ENCODE data around the gene GTF3C2. TPM values are rescaled to one million over a fixed set of nuclear protein-coding genes. Genes with fewer than 3 reads are reported as not detected.

GTF3C2 gene, protein sequence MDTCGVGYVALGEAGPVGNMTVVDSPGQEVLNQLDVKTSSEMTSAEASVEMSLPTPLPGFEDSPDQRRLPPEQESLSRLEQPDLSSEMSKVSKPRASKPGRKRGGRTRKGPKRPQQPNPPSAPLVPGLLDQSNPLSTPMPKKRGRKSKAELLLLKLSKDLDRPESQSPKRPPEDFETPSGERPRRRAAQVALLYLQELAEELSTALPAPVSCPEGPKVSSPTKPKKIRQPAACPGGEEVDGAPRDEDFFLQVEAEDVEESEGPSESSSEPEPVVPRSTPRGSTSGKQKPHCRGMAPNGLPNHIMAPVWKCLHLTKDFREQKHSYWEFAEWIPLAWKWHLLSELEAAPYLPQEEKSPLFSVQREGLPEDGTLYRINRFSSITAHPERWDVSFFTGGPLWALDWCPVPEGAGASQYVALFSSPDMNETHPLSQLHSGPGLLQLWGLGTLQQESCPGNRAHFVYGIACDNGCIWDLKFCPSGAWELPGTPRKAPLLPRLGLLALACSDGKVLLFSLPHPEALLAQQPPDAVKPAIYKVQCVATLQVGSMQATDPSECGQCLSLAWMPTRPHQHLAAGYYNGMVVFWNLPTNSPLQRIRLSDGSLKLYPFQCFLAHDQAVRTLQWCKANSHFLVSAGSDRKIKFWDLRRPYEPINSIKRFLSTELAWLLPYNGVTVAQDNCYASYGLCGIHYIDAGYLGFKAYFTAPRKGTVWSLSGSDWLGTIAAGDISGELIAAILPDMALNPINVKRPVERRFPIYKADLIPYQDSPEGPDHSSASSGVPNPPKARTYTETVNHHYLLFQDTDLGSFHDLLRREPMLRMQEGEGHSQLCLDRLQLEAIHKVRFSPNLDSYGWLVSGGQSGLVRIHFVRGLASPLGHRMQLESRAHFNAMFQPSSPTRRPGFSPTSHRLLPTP
- 83.8 and 85.4 TPM in 2 replicates for total RNA-seq (2022)
- Bru-seq, nascent RNA = percentile 80 among the genes with signal in this experiment
- BruChase-seq, experiment 1, labeled RNA remaining after a 6-hour chase = percentile 89 among the genes with signal in this experiment
- BruChase-seq, experiment 2, labeled RNA remaining after a 2-hour chase = percentile 88 among the genes with signal in this experiment
- long read RNA-seq, transcript GTF3C2-201 (19 exons, 3,882 nt) = major isoform, 11 of 42 reads
- long read RNA-seq, partial matches to known transcripts = 20 of 42 reads
- long read RNA-seq, other reads (novel, unspliced or antisense) = 11 of 42 reads

DNA sequence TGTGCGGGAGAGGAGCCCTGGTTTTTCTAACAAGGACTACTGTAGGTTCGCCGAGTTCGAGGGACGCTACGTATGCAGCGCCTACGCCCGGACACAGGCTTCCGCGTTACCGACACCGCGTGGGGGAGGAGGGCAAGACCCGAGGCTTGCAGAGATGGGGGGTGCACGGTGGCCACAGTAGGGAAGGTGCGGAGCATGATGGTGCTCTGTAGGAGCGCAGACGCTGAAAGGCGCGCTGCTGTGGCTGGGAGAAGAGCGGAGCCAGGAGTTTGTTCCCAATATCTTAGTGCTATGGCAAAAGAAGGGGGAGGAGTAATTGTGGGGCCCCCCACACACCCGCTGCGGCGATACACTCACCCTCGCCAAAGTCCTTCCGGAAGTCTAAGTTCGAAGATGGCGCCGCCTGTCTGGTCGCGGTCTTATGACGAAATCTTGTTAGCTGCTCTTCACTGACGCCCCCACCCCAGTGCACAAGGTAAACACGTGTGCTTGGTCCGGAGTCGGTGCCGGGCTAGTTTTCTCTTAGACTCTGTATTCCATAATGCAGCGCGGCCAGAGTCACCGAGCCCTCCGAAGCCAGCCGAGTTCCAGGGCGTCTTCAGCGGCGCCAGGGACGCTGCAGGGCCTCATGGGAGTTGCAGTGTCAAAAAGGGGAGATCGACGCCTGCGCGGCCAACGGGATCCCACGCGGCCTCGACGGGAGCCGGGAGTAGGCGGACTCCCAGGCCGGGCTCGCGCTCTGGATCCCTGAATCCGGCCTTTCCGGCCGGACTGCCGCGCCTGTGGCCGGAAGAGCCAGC lies at the start of gene GTF3C2:
Gene GTF3C2, minus strand, starts transcription at position 383 of the 800 bp plus-strand sequence. CDS start 13,210 bp downstream, outside the sequence.
- H3K27me3 Mint-ChIP-seq (ENCODE audit: unreplicated experiment) = no peaks in the 10 kb centered on the region
- H3K36me3 Mint-ChIP-seq (ENCODE audit: insufficient read depth, unreplicated experiment) = peaks cover 51% of the 10 kb centered on the region
- DNase-seq = peak; percentile 94
- TF ChIP-seq, protein P1, sequence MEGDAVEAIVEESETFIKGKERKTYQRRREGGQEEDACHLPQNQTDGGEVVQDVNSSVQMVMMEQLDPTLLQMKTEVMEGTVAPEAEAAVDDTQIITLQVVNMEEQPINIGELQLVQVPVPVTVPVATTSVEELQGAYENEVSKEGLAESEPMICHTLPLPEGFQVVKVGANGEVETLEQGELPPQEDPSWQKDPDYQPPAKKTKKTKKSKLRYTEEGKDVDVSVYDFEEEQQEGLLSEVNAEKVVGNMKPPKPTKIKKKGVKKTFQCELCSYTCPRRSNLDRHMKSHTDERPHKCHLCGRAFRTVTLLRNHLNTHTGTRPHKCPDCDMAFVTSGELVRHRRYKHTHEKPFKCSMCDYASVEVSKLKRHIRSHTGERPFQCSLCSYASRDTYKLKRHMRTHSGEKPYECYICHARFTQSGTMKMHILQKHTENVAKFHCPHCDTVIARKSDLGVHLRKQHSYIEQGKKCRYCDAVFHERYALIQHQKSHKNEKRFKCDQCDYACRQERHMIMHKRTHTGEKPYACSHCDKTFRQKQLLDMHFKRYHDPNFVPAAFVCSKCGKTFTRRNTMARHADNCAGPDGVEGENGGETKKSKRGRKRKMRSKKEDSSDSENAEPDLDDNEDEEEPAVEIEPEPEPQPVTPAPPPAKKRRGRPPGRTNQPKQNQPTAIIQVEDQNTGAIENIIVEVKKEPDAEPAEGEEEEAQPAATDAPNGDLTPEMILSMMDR (IDR thresholded peaks at IDR 0.05; ENCODE audit: unreplicated experiment) = no peak
- H3K27ac Mint-ChIP-seq (ENCODE audit: unreplicated experiment) = peak within 1 kb of the TSS; percentile 96
- H3K4me1 Mint-ChIP-seq (ENCODE audit: low read depth, unreplicated experiment) = peaks cover 32% of the 10 kb centered on the region
- intact Hi-C loops (cut with micrococcal nuclease; ENCODE audit: unreplicated experiment) = loop anchor here (5.0 kb wide), 1 partner anchor 34 kb away; the partner anchor contains the start of gene MPV17
- H3K4me3 Mint-ChIP-seq (ENCODE audit: low read depth, unreplicated experiment) = peak within 1 kb of the TSS; percentile 92
- no TSS peak for BruUV-seq (replicated peaks)
- CTCF ChIA-PET = interaction anchor here (1.0 kb wide), 1 partner anchor 36 kb away, joined by 3 read pairs; no protein-coding TSS in a partner anchor
- peaks cover 2% of the 10 kb centered on the region for H3K9me3 Mint-ChIP-seq (ENCODE audit: low read depth, unreplicated experiment)

DNA sequence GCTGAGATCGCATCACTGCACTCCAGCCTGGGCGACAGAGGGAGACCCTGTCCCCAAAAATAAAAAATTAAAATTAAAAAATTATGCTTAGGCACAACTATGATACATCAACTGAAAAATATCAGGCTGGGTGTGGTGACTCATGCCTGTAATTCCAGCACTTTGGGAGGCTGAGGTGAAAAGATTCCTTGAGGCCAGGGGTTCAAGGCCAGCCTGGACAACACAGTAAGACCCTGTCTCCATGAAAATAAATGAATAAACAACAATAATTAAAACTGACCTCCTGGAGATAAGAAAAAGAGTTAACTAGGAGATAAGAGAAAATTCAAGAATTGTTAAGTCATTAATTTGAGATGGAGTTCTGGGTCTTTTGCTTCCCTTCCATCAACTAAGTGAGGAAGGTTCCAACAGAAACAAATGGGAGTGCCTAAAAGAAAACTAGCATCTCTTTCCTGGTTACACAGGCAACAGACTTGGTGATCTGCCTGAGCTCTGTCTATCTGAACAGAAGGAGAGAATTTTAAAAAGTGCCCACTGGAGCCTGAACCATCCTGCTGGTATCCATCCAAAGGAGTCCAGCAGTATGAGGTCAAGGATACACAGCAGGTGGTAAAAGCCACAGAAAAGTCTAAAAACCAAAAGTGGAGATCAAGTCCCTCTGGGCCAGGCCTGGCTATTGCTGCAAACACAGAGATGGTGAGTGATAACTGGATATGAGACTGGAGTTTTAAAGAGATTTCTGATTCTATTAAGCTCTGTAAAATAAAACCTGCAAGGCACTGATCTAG lies 44.0 kb upstream of the GTF3C2 start:
- CTCF ChIA-PET = no interaction called here
- intact Hi-C loops (cut with micrococcal nuclease; ENCODE audit: unreplicated experiment) = loop anchor here (10.0 kb wide), 1 partner anchor 224 kb away; the partner anchor contains the start of genes CCDC121 and GPN1
- H3K4me1 Mint-ChIP-seq (ENCODE audit: low read depth, unreplicated experiment) = peaks cover 6% of the 10 kb centered on the region

DNA sequence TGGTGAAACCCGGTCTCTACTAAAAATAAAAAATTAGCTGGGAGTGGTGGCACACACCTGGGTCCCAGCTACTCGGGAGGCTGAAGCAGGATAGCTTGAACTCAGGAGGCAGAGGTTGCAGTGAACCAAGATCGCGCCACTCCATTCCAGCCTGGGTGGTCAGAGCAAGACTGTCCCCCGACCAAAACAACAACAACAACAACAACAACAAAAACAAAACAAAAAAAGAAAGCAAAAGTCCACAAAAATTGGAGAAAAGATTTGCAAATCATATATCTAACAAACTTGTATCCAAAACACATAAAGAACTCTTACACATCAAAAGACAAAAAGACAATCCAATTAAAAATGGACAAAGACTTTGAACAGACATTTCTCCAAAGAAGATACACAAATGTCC lies 42.4 kb upstream of the GTF3C2 start:
- DNase-seq = no peak
- Mint-ChIP-seq H3K4me3 (ENCODE audit: low read depth, unreplicated experiment) (no peak overlapping the region), H3K36me3 (ENCODE audit: insufficient read depth, unreplicated experiment) (peaks cover 13% of the 10 kb centered on the region), H3K27ac (ENCODE audit: unreplicated experiment) (no peak overlapping the region), H3K4me1 (ENCODE audit: low read depth, unreplicated experiment) (peaks cover 6% of the 10 kb centered on the region), H3K27me3 (ENCODE audit: unreplicated experiment) (no peaks in the 10 kb centered on the region), H3K9me3 (ENCODE audit: low read depth, unreplicated experiment) (no peaks in the 10 kb centered on the region)
- no TSS peak for BruUV-seq (replicated peaks)
- intact Hi-C loops (cut with micrococcal nuclease; ENCODE audit: unreplicated experiment) = no loop called here
- TF ChIP-seq, protein P1 (IDR thresholded peaks at IDR 0.05; ENCODE audit: unreplicated experiment) = no peak
- CTCF ChIA-PET = no interaction called here

More for the DNA sequence above, 44.0 kb upstream of the GTF3C2 start:
- Mint-ChIP-seq H3K9me3 (ENCODE audit: low read depth, unreplicated experiment) (no peaks in the 10 kb centered on the region), H3K27me3 (ENCODE audit: unreplicated experiment) (no peaks in the 10 kb centered on the region), H3K36me3 (ENCODE audit: insufficient read depth, unreplicated experiment) (peaks cover 21% of the 10 kb centered on the region), H3K27ac (ENCODE audit: unreplicated experiment) (no peak overlapping the region), H3K4me3 (ENCODE audit: low read depth, unreplicated experiment) (no peak overlapping the region)
- DNase-seq = no peak
- TF ChIP-seq, protein P1 (IDR thresholded peaks at IDR 0.05; ENCODE audit: unreplicated experiment) = no peak
- no TSS peak for BruUV-seq (replicated peaks)

All from Calu3 (cell line).